BJ (cell line): ENCODE results near the gene ZNF773. TPM values are rescaled to one million over a fixed set of nuclear protein-coding genes. Genes with fewer than 3 reads are reported as not detected.
"Not testable (repeated sequence)": the region's sequence is repeated elsewhere in the genome, so short reads cannot be mapped to it uniquely, and the experiment has no call there.

Experiments used
- CTCF ChIA-PET: fragments of 350-600 bp; formaldehyde crosslinking; extraction: SDS; loops from one replicate; lab custom pipeline; 2021; ENCODE audit warnings: antibody characterized with exemption, inconsistent platforms; lab: Yijun Ruan, JAX
- POLR2A ChIA-PET: fragments of 300-600 bp; sonication (Branson Sonifier 250); formaldehyde crosslinking; extraction: SDS; loops from one replicate; lab custom pipeline; 2021; ENCODE audit warnings: antibody characterized with exemption; lab: Charles Lee
- DNase-seq: peaks from one replicate; pipeline ENCODE4 v3.0.0-alpha.2; 2011; ENCODE audit warnings: low read depth
- H3K27me3 ChIP-seq: 2 replicates; pipeline ENCODE4 v1.6.0; 2011; ENCODE audit warnings: low read length; ENCODE audit not compliant: control insufficient read depth, insufficient read depth
- H3K36me3 ChIP-seq: 2 replicates; pipeline ENCODE4 v1.5.1; 2011; ENCODE audit warnings: low read length; ENCODE audit not compliant: control insufficient read depth, insufficient read depth
- H3K4me3 ChIP-seq: 2 replicates; pipeline ENCODE4 v1.5.1; 2011; ENCODE audit warnings: low read depth, mild to moderate bottlenecking, control low read depth, low read length
- CTCF ChIP-seq: IDR thresholded peaks from 2 replicates; pipeline ENCODE4 v1.5.1; 2011; ENCODE audit warnings: low read depth, mild to moderate bottlenecking, control low read depth, inconsistent platforms, low read length, moderate library complexity; ENCODE audit not compliant: insufficient read depth
- polyA plus RNA-seq: library from polyadenylated mRNA; depleted of rRNA; stranded (reverse); fragments of >200 nt; gene quantifications from 2 replicates; pipeline ENCODE4 v1.2.3, GENCODE V29; 2011

Gene ZNF773
- polyA plus RNA-seq, 1 experiment: 13.0 TPM

- Histone ChIP-seq H3K36me3 (peaks cover 21% of the 10 kb centered on the region), H3K27me3 (no peaks in the 10 kb centered on the region), H3K4me3 (peak within 1 kb of the TSS; percentile 63)
- TF ChIP-seq CTCF: peak; percentile 79
- CTCF ChIA-PET: interaction anchor here (1.4 kb wide), 2 partner anchors 9 to 10 kb away, joined by 3 to 5 read pairs; partner anchors contain the start of gene ZNF419
- peak; percentile 85 for DNase-seq
- POLR2A ChIA-PET: interaction anchor here (0.6 to 0.7 kb wide), 4 partner anchors 10 to 678 kb away, joined by 3 to 4 read pairs (median 3); partner anchors contain the start of genes ZNF419 and ZNF749
These were observed 22.3 kb upstream of the ZNF773 start, which contains the start of gene ZNF772 for GRCh38 chr19:57477191-57478008. ZNF772 (minus strand) TSS chr19:57477566; CDS start chr19:57477309, 257 bp downstream.

GRCh38 chr19:57487477-57488298 lies 12.1 kb upstream of the ZNF773 start, which contains the start of gene ZNF419:
ZNF419 (plus strand) TSS chr19:57487750; CDS start chr19:57487951, 201 bp downstream.
- DNase-seq: peak; percentile 47
- H3K4me3 ChIP-seq: peak within 1 kb of the TSS; percentile 98
- TF ChIP-seq CTCF: 0 out of 2 replicates have a peak, but pooled peaks have one; percentile 11
- H3K27me3 ChIP-seq, H3K36me3 ChIP-seq: not testable (repeated sequence)
- CTCF ChIA-PET: interaction anchor here (0.9 kb wide), 1 partner anchor 10 kb away, joined by 3 read pairs; the partner anchor contains the start of gene ZNF772
- POLR2A ChIA-PET: interaction anchor here (0.7 kb wide), 1 partner anchor 10 kb away, joined by 4 read pairs; the partner anchor contains the start of gene ZNF772

- POLR2A ChIA-PET, DNase-seq, CTCF ChIA-PET, H3K27me3 ChIP-seq: not testable (repeated sequence)
- Histone ChIP-seq H3K4me3 (peak overlapping the region; percentile 28), H3K36me3 (peaks cover 12% of the 10 kb centered on the region)
These were observed 11.5 kb upstream of the ZNF773 start for GRCh38 chr19:57488299-57488644.

- CTCF ChIA-PET, DNase-seq, POLR2A ChIA-PET, H3K4me3 ChIP-seq, H3K27me3 ChIP-seq: not testable (repeated sequence)
- H3K36me3 ChIP-seq: peaks cover 10% of the 10 kb centered on the region; the same call in 1 of the 2 replicates
These were observed 432 bp upstream of the ZNF773 start for GRCh38 chr19:57499332-57499679.

- H3K27me3 ChIP-seq, DNase-seq, CTCF ChIA-PET: not testable (repeated sequence)
- H3K36me3 ChIP-seq: peaks cover 12% of the 10 kb centered on the region; the same call in 1 of the 2 replicates
- POLR2A ChIA-PET: interaction anchor here (0.6 kb wide), 1 partner anchor 241 kb away, joined by 3 read pairs; no protein-coding TSS in a partner anchor
- peak overlapping the region; percentile 41 for H3K4me3 ChIP-seq
These were observed 662 bp downstream of the ZNF773 start for GRCh38 chr19:57500400-57500799.

GRCh38 chr19:57506163-57506562 lies 6.4 kb downstream of the ZNF773 start:
- peaks cover 29% of the 10 kb centered on the region for H3K36me3 ChIP-seq
- no peak for TF ChIP-seq CTCF
- no peak for DNase-seq
- POLR2A ChIA-PET: no interaction called here
- no peaks in the 10 kb centered on the region for H3K27me3 ChIP-seq
- H3K4me3 ChIP-seq: no peak overlapping the region
- CTCF ChIA-PET: no interaction called here
